GM18868 (cell line): ENCODE results near the gene PAXX.

ENCODE experiments used
- ATAC-seq: cut with Tn5 transposase; IDR thresholded peaks from one replicate; pipeline ENCODE4 v1.9.1; 2021; ENCODE audit warnings: mild to moderate bottlenecking, moderate library complexity; ENCODE audit not compliant: unreplicated experiment

PAXX gene

DNA sequence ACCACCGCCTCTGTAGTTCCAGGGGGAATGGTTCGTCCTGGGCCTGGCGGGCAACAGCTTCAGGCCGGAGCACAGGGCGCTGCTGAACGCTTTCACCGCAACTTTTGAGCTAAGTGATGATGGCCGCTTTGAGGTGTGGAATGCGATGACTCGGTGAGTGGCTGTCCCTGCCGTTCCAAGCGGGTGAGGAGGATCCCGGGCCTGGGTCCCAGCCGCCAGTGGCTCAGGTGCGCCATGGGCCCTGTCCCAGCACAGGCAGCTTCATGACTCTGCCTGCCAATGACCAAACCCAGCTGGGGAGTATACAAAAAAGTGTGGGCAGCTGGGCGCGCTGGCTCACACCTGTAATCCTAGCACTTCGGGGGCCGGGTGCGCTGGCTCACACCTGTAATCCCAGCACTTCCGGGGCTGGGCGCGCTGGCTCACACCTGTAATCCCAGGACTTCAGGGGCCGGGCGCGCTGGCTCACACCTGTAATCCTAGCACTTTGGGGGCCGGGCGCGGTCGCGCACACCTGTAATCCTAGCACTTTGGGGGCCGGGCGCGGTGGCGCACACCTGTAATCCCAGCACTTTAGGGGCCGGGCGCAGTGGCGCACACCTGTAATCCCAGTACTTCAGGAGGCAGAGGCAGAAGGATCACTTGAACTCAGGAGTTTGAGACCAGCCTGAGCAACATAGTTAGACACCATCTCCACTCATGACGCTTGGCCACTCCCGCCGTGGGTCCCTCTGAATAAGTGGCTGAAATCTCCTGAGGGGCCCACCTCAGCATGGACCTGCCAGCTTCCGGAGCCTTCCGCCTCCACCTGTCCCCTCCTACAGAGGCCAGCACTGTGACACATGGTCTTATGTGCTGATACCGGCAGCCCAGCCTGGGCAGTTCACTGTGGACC lies 39.1 kb upstream of the PAXX start:
- ATAC-seq, result no peak

DNA sequence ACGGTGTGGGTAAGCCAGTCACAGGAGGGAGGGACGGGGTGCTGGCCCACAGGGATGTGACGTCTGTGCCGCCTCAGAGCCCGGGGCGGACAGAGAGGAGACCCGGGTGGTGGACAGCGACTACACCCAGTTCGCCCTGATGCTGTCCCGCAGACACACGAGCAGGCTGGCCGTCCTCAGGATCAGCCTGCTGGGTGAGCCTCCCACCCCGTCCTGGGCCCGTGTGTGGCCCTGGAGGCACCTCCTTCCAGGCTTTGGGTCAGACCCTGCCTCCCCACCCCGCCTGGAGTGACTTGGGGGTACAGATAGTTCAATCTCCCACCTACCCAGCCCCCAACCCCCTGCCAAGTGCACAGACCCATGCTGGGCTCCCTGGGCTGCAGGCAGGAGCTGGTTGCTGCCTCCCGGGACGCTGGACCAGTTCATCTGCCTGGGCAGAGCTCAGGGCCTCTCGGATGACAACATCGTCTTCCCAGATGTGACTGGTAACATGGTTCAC lies 38.4 kb upstream of the PAXX start:
- no peak for ATAC-seq

DNA sequence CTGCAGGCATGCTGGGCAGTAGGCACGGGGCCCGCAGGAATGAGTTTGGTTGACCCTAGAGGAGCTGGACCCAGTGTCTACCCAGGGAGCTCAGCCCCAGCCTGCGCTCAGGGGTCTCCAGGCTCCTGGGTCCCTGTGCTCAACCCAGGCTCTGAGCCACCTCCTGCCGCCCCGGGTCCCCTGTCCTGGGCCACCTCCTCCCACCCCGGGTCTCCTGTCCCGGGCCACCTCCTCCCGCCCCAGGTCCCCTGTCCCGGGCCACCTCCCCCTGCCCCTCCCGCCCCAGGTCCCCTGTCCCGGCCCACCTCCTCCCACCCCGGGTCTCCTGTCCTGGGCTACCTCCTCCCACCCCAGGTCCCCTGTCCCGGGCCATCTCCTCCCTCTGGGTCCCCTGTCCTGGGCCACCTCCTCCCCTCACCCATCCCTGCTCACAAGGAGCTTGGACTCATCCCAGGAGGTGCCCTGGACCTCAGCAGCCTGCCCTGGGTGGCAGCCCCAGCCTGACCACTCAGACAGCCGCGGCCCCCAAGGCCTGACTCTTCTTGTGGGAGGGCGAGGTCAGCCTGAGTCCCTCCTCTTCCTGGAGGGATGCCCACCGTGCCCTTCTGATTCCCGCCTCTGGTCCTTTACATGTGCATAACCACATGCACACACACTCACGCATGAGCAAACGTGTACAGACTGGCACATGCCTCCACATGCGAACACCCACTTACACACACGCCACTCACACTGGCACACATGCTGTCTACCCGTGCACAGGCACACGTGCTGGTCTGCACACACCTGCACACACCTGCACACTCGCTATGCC lies 37.7 kb upstream of the PAXX start:
- no peak for ATAC-seq

- ATAC-seq, result no peak
These were observed 36.9 kb upstream of the PAXX start for GRCh38 chr9:136955202-136955942.

DNA sequence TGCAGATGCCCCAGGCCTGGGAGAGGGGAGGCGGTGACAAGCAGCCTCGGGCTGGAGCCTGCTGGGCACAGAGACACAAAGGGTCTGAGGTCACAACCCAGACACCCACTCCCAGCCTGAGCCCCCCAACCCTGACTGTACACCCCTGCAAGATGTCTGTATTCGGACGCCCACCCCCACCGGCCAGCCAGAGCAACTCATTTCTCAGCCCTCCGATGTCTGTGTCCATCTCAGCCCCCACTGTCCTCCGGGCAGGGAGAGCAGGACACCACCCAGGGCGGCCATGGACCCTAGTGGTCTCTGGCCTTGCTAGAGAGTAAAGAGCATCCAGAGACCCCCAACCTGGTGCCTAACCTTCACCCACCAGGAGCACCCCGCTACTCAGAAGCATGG lies 36.3 kb upstream of the PAXX start:
- ATAC-seq, result no peak

DNA sequence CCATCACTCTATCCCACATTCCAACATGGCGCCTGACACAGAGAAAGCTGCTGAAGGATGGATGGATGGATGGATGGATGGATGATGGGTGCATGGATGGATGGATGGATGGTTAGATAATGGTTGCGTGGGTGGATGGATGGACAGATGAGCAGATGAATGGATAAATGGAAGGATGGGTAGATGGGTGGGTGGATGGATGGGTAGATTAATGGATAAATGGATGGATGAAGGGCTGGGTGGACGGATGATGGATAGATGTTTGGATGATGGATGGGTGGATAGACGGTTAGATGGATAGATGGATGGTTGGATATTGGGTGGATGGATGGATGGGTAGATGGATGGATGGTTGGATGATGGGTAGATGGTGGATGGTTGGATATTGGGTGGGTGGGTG lies 35.6 kb upstream of the PAXX start:
- no peak for ATAC-seq

DNA sequence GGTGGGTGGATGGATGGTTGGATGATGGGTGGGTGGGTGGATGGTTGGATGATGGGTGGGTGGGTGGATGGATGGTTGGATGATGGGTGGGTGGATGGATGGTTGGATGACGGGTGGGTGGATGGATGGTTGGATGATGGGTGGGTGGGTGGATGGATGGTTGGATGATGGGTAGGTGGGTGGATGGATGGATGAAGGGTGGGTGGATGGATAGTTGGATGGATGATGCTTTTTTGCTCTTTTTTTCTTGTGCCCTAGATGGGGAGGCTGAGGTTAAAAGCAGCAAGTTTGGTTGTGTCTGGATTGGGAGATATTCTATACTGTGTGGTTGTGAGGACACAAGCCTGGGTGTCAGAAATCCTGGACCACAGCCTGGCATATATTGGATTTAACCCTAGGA lies 34.8 kb upstream of the PAXX start:
- ATAC-seq, result no peak

DNA sequence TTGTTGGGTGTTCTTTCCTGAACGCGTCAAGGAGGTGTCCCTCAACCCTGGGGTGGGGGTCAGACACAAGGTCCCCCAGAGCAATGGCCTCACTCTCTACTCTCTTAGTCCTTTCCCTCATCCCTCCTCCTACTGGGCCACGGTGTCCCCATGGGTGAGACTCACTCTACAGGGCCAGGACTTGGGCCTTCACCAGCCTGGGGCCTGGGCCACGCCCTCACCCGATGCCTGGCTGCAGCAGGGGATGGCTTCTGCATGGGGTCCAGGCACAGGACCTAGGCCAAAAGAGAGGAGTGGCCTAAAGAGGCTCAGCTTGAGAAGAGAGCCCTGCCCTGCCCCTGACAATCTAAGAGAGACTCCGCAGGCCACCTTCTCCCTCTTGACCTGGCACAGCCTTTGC lies 34.3 kb upstream of the PAXX start:
- ATAC-seq, result no peak

DNA sequence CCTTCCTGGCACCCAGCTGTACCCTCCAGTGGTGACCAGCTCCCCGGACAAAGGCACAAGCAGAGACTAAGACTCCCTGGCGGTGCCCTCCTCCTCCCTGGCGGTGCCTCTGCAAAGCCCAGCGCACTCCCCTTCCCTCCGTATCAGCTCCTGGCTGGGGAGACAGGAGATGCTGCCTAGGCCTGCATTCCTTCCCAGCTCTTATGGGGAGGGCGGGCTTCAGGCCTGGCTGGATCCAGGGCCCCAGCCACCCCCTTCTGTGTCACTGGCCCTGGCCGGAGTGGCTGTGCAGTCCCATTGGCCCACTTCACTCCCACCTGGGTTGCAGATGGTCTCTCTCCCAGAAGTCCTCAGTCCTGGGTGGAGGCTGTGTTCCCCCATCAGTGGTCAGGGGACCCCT lies 33.7 kb upstream of the PAXX start:
- no peak for ATAC-seq

GRCh38 chr9:136958898-136959850 lies 33.0 kb upstream of the PAXX start:
- no peak for ATAC-seq

DNA sequence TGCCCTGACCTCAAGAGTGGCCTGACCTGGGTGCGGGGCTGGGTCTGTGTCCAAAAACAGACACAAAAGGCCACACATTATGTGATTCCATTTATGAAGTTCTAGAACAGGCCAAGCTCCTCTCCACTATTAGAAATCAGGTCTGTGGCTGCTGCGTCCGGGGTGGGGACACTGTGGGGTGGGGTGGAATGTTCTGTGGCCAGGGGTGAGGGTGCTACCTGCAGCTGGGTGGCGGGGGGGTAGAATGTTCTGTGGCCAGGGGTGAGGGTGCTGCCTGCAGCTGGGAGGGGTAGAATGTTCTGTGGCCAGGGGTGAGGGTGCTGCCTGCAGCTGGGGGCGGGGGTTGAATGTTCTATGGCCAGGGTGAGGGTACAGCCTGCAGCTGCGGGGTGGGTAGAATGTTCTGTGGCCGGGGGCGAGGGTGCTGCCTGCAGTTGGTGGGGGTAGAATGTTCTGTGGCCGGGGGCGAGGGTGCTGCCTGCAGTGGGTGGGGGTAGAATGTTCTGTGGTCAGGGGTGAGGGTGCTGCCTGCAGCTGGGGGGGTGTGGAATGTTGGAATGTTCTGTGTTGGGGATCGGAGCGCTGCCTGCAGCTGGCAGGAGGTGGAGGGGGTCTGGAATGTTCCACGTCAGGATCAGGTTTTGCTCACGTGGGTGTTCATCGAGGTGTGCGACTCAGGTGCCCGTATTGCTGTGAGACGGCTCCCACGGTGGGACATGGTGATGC lies 31.8 kb upstream of the PAXX start:
- ATAC-seq, result no peak

GRCh38 chr9:136960938-136961275 lies 31.3 kb upstream of the PAXX start:
- ATAC-seq, result no peak

DNA sequence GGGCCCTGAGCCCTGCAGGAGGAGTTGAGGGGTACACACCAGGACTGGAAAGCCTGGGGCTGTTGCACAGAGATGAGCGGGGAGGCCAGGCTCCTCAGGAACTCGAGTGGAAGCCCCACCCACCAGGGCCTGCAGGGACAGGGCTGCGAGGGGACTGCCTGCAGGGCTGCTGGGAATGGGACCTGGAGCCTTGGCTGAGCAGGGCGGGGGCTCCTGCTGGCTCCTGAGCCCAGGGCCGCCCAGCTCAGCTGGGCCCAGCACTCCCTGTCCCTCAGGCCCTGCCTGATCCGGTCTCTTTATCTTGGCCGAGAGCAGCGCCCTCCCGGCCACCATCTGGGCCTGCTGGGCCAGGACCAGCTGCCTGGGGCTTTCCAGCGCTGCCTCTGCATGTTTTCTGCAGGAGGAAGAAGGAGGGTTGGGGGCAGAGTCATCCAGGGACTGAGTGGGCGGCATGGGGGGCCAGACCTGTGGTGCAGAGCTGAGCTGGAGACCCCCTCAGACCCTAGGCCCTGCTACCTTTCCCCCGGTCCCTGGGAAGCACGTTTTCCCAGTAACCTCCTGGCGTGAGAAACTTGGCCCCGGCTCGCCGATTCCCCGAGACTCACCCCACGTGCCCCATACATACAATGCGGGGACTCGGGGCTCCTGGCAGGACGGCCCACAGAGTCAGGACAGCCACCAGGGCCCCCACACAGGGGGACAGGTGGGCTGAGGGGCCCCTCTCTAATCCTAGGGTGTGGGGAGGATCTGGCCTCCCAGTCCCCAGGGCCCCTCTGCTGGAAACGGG lies 30.8 kb upstream of the PAXX start:
- no peak for ATAC-seq

DNA sequence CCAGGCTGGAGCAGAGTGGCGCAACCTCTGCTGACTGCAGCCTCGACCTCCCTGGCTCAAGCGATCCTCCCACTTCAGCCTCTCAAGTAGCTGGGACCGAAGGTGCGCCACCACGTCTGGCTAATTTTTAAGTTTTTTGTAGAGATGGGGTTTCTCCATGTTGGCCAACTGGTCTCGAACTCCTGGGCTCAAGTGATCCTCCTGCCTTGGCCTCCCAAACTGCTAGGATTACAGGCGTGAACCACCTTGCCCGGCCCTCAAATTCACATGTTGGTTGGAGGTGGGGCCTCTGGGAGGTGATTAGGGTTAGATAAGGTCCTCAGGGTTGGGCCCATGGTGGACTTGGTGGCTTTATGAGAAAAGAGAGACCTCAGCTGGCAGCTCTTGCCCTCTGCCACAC lies 30.1 kb upstream of the PAXX start:
- ATAC-seq, result no peak

DNA sequence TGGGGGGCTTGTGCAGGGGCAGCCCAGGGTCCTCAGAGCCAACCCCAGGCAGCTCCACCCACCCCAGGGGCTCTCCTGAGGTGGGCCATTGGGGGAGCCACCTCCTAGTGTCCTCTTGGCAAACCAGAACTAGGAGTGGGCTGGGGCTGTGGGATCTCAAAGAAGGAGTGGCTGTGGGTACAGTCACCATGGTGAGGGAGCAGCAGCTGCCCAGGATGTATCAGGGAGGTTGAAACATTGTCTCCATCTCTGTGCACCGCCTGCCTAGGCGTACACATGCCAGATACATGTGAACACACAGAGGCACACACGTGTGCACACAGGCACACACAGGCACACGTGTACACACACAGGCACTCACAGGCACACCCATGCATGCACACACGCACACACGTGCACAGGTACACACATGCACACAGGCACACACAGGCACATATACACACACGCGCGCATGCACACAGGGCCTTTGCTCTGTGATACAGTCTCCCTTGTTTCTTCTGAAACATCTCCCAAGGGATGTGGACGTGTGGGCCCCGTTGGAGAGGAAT lies 29.4 kb upstream of the PAXX start:
- ATAC-seq, result no peak

- no peak for ATAC-seq
These were observed 28.9 kb upstream of the PAXX start for GRCh38 chr9:136963341-136963740.

DNA sequence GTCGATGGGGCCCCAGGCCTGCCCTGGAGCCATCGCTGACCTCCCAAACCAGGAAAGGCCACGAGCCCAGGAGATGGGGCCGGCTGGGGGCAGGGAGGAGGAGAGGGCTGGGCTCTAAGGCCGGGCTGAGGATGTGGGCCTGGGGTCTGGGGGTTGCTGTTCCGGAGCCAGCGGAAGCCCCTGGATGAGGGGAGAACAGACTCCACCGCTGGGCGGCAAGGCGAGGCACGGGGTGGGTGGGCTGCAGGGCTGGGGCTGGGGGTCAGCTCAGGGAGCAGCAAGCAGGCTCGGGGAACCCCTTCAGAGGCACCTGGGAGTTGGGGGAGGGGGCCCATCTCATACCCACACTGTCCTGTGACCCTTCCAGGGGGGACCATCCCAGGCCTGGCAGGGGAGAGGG lies 28.5 kb upstream of the PAXX start:
- no peak for ATAC-seq

GRCh38 chr9:136964171-136964689 lies 28.0 kb upstream of the PAXX start:
- no peak for ATAC-seq
